RCC 7860 (cell line): ENCODE measurements around the gene CNN1.
"Not testable (repeated sequence)": the region's sequence is repeated elsewhere in the genome, so short reads cannot be mapped to it uniquely, and the experiment has no call there.

Experiments
- DNase-seq: peaks from one replicate; pipeline ENCODE4 v3.0.0-alpha.2; 2015; ENCODE audit warnings: low spot score
- FAIRE-seq: peaks from 2 replicates; lab custom pipeline; 2012; peaks lifted over from hg19 to GRCh38; lab: Jason Lieb, UNC

CNN1 gene

GRCh38 chr19:11564082-11564807, 25.6 kb downstream of the CNN1 start:
- not testable (repeated sequence) for FAIRE-seq, DNase-seq

GRCh38 chr19:11565649-11565980, 27.0 kb downstream of the CNN1 start:
- FAIRE-seq, DNase-seq: not testable (repeated sequence)

- FAIRE-seq (no peak), DNase-seq (no peak)
Observed at GRCh38 chr19:11566164-11566563, 27.5 kb downstream of the CNN1 start.

DNA sequence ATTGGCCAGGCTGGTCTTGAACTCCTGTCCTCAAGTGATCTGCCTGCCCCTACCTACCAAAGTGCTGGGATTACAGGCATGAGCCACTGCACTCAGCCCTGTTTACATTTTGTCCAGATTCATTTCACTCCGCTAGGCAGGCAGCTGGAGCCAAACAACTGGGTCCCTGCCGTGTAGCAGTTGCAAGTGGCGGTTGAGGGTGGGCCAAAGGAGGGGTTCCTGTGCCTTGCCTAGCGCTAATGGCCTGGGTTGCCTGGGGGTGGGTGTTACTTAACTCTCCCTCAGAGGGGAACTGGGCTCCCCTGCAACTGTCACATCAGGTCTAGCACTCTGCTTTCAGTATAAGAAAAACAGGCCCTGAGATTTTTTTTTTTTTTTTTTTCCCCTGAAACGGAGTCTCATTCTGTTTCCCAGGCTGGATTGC, 31.4 kb downstream of the CNN1 start:
- DNase-seq (no peak), FAIRE-seq (no peak)

DNA sequence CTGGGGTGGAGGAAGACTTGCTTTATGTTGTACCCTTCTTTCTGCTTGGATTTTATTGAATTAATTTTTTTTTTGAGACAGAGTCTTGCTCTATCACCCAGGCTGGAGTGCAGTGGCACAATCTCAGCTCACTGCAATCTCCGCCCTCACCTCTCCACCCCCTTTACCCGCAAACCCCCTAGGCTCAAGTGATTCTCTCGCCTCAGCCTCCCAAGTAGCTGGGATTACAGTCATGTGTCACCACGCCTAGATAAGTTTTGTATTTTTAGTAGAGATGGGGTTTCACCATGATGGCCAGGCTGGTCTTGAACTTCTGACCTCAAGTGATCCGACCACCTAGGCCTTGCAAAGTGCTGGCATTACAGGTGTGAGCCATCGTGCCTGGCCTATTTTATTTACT, 34.7 kb downstream of the CNN1 start:
- DNase-seq, FAIRE-seq: not testable (repeated sequence)

- not testable (repeated sequence) for FAIRE-seq
Observed at GRCh38 chr19:11573763-11574162, 35.1 kb downstream of the CNN1 start.

DNA sequence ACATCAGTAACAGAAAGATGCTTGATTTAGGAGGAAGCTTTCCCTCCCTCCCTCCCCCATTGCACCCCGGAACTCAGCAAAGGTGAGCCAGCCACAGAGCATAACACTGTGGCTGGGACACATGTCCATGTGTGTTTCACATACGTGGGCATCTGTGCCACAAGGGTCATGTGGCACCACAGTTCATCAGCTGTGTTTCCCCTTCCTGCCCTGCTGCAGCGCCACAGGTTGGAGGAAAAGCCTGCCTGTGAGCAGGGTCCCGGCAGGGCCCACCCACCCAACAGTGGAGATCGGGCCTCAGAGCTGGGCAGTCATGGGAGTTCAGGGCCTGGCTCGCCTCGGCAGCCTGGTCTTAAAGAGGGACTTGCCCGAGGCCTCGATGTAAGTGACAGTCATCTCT, 36.0 kb downstream of the CNN1 start:
- no peak for FAIRE-seq
- no peak for DNase-seq

More at GRCh38 chr19:11573763-11574162, 35.1 kb downstream of the CNN1 start:
- not testable (repeated sequence) for DNase-seq

DNA sequence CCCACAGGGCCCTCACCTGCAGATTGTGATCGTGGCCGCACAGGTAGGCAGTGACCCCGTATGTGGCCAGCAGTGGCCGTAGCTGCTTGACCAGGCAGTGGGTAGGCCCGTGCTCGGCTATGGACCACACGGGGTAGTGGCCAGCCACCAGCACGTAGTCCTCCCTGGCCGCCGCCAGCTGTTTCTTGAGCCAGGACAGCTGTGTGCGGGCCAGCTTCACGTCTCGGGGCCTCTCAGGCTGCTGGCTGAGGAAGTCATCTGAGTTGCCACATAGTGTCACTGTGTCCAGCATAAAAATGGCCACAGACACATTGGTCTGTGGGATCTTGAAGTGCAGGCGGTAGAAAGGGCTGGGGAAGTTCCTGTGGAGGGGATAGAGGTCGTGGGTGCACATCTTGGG, 37.6 kb downstream of the CNN1 start:
- FAIRE-seq (no peak), DNase-seq (no peak)

DNA sequence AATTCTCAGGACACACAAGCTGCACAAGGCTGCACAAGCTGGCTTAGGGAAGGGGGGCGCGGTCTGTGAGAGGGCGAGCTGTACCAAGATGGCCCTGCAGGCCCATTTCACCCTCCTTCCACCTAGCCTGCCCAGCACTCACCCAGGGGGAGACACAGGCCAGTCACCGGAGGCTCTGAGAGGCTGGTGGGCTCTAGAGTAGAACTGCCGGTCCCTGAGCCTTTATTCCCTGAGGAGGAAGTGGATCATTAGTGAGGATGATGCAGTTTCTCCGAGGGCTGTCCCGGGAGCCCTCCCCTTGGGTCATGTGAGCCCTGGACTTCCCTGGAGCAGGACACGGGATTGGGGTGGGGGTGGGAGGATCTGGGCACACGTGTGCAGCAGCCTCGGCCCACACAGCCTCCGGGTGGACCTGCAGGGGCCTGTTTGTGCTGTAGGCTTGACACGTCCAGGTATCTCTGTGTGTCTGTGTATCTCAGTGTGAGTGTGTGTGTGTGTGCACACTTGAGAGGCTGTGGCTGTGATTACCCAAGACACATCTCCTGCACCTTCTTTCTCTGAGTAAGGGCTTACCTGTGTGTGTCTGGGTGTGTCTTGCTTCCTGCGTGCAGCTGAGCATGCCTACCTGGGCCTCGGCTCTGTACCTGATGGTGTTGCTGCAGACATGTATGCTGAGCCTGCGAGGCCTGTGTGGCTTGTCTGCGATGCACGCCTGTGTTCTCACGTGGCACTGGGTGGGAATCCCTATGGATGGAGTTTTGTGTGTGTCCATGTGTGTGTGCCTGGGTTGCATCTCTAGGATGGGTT, 39.0 kb downstream of the CNN1 start, which contains the start of gene ACP5:
ACP5 (minus strand) TSS at position 195 of the 807 bp plus-strand sequence. CDS start 328 bp downstream, outside the sequence.
- no peak for FAIRE-seq

DNA sequence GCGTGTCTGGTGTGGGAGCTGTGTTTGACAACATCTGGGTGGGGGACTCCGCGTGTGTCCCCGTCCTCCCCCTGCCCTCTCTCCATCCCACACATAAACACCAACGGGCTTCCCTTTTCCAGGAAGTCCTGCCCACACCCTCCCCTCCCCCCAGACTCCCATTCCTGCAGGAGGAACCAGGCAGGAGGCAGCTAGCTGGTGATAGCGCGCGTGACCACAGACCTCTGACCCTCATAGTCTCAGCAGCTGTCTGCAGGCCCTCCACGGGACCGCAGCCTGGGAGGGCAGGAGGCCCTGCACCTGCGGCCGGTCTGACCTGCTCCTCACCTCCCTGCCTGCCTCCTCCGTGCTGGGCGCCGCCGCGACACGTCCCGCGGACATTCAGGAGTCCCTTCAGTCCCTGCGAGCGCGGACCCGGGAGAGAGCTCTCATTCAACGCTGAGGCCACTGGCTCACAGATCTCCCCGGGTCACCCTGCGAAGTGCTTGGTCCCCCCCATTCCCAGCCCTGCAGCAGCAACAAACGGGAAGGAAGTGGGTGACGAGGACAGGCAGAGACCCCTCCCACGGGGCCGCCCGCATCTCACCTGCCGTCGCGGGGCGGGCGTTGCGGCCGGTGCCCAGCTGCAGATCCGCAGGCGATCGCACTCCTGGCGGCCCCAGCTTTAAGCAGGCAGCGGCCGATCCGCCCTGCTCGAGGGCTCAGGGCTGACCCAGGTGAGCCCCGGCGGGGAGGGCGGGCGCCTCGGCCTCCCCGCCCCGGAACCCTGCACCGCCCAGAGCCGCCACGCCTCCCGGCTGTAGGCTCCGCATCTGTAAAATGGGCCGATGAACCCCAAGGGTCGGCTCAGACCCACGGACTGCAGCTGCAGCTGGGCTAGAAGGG, 39.8 kb downstream of the CNN1 start:
- no peak for DNase-seq
- no peak for FAIRE-seq

More for the DNA sequence above, 39.0 kb downstream of the CNN1 start, which contains the start of gene ACP5:
- DNase-seq = no peak

DNA sequence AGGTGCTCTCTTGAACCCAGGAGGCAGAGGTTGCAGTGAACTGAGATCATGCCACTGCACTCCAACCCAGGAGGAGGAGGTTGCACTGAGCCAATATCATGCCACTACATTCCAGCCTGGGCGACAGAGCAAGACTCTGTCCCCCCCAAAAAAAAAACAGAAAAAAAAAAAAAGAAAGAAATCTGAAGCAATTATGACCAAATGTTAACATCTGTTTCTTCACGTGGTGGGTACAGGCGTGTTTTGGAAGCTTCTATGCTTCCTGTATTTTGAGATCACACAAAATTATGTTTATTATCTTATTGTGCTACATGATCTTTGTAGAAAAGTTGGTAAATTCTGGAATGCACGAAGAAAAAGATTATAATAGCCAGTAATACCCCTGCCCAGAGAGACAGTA, 41.5 kb downstream of the CNN1 start:
- DNase-seq (no peak), FAIRE-seq (no peak)

GRCh38 chr19:11581740-11582139, 43.1 kb downstream of the CNN1 start:
- FAIRE-seq = no peak
- peak; percentile 22 for DNase-seq

DNA sequence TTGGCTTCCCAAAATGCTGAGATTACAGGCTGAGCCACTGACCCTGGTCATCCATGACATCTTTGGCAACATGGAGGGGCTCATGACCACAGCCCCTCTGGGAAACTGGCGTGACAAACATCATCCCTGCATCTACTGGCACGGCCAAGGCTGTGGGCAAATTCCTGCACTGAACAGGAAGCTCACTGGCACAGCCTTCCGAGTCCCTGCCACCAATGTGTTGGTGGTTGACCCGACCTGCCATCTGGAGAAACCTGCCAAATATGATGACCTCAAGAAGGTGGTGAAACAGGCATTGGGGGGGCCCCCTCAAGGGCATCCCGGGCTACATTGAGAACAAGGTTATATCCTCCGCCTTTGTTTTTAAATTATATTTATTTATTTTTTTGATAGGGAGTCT, 47.7 kb downstream of the CNN1 start:
- FAIRE-seq (no peak), DNase-seq (no peak)

DNA sequence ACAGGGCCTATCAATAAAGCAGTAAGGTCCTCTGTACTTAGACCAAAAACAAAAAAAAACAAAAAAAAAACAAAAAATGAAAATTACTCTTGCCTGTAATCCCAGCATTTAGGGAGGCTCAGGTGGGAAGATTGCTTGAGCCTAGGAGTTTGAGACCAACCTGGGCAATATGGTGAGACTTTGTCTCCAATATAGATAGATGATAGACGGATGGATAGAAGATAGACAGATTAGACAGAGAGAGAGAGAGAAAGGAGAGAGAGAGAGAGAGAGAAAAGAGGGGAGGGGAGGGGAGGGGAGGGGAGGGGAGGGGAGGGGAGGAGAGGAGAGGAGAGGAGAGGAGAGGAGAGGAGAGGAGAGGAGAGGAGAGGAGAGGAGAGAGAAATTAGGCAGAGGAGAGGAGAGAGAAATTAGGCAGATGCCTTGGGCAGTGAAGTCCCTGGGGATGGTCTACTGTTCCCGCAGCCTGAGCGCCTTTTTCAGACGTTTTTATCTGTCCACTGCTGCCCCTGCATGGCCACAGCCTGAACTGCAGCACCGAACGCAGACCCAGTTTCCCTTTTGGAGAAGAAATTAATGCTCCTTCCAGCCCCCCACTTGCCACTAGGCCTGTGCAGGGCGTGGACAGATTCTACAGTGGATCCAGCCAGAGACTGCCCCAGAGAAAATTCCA, 48.8 kb downstream of the CNN1 start:
- DNase-seq = peak; percentile 55
- no peak for FAIRE-seq

DNA sequence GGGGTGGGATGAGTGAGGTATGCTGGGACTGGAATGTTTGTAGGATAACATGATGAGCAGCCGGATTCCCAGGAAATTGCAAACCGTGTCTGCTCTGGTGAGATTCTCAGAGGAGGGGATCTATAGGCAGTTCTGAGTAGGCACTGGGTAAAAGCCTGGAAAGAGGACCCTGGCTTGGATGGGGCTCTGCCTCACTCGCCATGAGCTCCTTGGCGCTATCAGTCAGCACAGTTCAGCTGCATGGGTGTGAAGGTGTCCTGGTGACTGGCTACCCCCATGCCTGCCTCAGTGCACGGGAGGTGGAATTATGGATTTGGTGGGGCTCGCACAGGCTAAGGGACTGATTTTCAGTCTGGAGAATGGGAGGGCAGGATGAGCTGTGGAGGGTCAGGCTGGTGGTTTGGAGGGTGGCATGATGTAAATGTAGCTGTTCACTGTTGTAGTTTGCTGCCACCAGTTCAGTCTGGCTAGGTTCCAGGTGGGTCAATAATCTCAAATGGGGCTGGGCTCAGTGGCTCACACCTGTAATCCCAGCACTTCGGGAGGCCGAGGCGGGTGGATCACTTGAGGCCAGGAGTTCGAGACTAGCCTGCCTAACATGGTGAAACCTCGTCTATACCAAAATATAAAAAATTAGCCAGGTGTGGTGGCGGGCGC, 49.5 kb downstream of the CNN1 start:
- no peak for DNase-seq
- FAIRE-seq = no peak

- DNase-seq (no peak), FAIRE-seq (no peak)
Observed at GRCh38 chr19:11594084-11594483, 55.4 kb downstream of the CNN1 start.

DNA sequence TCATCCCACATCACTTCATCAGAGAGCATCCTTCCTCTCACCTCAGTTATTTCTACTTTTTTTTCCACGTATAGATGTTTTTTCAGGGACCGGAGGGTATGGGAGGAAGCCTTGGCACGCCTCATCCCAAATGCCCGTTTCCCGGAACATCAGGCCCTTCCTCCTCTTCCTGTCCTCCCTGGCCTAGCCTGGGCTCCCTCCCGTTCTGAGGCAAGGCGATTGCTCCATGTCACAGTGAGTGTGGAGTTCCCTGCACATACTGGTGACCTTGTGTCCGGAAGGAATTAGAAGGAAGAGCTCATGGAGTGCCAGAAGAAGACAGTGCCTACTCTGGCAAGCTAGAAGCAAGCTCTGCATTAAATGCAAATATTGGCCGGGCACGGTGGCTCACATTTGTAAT, 57.5 kb downstream of the CNN1 start:
- FAIRE-seq (no peak), DNase-seq (no peak)

- FAIRE-seq = peak; percentile 87
- DNase-seq = peak; percentile 94
Observed at GRCh38 chr19:11597202-11598102, 58.8 kb downstream of the CNN1 start, which contains the start of gene ZNF627. TSS of gene ZNF627 (plus strand) at chr19:11597483. CDS start at chr19:11597628, 145 bp downstream.

DNA sequence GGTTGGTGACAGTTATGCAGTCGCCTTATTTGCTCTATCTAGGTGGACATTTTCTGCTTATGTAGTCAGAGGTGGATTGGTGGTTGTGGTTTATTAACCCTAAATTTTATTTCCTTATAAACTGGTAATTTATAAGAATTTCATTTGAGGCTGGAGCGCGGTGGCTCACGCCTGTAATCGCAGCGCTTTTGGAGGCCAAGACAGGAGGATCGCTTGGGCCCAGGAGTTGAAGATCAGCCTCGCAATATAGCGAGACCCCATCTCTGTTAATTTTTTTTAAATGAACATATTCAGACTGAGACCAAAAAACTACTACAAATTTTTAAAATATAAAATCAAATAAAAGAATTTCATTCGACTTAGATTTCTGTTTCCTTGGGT, 59.4 kb downstream of the CNN1 start:
- FAIRE-seq (no peak), DNase-seq (no peak)
